ENCODE measurements around the gene SARDH. TPM values are rescaled to one million over a fixed set of nuclear protein-coding genes. Genes with fewer than 3 reads are reported as not detected.

Gene SARDH
- total RNA-seq, 1 donor from 2014 or later: 1.3 TPM

DNA sequence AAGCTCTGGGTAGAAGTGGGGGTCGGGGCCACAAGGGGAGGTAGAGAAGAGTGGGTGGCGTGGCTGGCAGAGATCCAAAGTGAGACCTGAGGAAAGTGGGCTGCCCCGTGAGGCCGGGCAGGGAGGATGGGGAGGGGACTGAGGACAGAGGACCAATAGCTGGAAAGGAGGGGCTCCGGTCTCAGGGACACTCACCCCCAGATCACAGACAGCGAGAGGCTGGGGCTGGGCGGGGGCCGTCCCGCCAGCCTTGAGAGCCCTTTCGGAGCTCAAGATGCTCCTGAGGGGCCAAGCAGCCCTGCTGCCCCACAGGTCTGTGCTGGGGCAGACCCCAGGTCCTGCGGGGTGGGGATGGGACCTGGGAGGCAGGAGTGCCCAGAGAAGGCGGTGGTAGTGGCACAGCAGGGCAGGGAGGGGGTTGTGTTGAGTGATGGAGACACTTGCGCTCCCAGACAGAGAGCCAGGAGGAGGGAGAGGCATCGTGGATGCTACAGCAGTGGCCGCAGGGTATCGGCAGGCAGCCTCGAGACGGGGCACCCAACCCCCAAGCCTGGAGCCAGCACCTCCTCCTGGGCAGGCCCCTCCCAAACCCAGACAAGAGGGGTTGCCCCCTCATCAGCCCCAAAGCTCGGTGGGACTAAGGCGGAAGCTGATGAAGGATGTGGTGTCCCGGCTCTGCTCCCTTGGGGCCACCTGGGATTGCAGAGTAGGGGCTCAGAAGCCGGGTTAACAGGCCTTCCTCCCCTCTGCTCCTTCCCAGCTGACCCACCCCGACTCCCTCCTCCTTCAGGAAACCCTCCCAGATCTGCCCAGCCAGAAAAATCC is 3.4 kb downstream of the SARDH start:
- no peaks in the 10 kb centered on the region for H3K27me3 ChIP-seq
- TF ChIP-seq, protein P1, sequence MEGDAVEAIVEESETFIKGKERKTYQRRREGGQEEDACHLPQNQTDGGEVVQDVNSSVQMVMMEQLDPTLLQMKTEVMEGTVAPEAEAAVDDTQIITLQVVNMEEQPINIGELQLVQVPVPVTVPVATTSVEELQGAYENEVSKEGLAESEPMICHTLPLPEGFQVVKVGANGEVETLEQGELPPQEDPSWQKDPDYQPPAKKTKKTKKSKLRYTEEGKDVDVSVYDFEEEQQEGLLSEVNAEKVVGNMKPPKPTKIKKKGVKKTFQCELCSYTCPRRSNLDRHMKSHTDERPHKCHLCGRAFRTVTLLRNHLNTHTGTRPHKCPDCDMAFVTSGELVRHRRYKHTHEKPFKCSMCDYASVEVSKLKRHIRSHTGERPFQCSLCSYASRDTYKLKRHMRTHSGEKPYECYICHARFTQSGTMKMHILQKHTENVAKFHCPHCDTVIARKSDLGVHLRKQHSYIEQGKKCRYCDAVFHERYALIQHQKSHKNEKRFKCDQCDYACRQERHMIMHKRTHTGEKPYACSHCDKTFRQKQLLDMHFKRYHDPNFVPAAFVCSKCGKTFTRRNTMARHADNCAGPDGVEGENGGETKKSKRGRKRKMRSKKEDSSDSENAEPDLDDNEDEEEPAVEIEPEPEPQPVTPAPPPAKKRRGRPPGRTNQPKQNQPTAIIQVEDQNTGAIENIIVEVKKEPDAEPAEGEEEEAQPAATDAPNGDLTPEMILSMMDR (IDR thresholded peaks at IDR 0.05): no peak
- intact Hi-C loops (cut with DNase I): no loop called here
- no peaks in the 10 kb centered on the region for H3K9me3 ChIP-seq
- H3K27ac ChIP-seq: no peak overlapping the region
- H3K4me3 ChIP-seq: no peak overlapping the region
- peak in 1 of 2 donors; percentile 54 for DNase-seq (ENCODE audit: low spot score in 2 of 2)
- no peaks in the 10 kb centered on the region for H3K4me1 ChIP-seq
- H3K36me3 ChIP-seq: no peaks in the 10 kb centered on the region

DNA sequence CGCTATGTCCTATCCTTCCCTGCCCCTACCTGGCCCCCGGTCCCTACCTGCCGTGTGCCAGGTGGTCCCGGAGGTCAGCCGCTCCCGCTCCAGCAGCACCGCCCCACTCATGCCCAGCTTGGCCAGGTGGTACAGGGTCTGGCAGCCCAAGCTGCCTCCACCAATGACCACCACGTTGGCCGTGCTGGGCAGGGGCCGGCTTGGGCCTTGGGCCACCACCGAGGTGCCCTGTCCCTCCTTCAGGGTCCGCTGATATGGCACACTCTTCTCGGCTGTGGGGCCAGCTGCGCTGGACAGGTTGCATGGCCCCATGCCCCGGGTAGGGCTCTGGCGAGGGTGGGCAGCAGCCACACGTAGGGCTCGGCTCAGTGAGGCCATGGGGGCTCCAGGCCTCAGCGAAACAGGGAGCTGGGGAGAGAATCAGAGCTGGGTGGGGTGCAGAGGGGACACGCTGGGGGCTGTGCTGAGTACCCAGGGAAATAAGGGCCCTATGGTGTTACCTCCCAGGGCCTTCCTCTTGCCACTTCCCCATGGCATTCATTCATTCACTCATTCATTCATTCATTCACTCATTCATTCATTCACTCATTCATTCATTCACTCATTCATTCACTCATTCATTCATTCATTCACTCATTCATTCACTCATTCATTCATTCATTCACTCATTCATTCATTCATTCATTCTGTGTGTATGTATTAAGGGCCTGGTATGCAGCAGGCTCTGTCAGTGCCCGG is 4.2 kb downstream of the SARDH start:
- TF ChIP-seq, protein P1 (IDR thresholded peaks at IDR 0.05): no peak
- Histone ChIP-seq H3K36me3 (no peaks in the 10 kb centered on the region), H3K4me3 (no peak overlapping the region), H3K4me1 (no peaks in the 10 kb centered on the region), H3K27me3 (no peaks in the 10 kb centered on the region), H3K27ac (no peak overlapping the region), H3K9me3 (no peaks in the 10 kb centered on the region)
- peak in 1 of 2 donors; percentile 60 for DNase-seq (ENCODE audit: low spot score in 2 of 2)
- intact Hi-C loops (cut with DNase I): no loop called here

DNA sequence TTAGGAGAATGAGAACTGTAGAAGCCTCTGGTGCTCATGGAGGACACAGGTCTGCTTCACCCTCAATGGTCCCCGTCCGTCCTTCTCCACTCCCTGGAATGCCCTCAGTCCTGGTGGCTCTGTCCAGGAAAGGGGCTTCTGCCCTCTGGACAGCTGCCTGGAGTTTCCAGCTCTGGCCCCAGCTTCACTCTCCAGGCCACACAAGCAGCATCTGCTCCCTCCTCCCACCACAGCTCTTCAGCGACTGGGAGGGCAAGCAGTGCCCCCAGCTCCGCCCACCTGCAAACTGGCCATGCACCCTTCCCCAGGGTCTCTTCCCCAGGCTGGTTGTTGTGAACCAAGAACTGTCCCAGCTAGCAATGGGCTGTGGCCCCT is 4.7 kb downstream of the SARDH start:
- intact Hi-C loops (cut with DNase I): no loop called here
- H3K9me3 ChIP-seq: no peaks in the 10 kb centered on the region
- TF ChIP-seq, protein P1 (IDR thresholded peaks at IDR 0.05): no peak
- H3K4me3 ChIP-seq: no peak overlapping the region
- H3K27me3 ChIP-seq: no peaks in the 10 kb centered on the region
- H3K4me1 ChIP-seq: no peaks in the 10 kb centered on the region
- H3K27ac ChIP-seq: no peak overlapping the region
- no peaks in the 10 kb centered on the region for H3K36me3 ChIP-seq
- no peak for DNase-seq (ENCODE audit: low spot score in 2 of 2)

DNA sequence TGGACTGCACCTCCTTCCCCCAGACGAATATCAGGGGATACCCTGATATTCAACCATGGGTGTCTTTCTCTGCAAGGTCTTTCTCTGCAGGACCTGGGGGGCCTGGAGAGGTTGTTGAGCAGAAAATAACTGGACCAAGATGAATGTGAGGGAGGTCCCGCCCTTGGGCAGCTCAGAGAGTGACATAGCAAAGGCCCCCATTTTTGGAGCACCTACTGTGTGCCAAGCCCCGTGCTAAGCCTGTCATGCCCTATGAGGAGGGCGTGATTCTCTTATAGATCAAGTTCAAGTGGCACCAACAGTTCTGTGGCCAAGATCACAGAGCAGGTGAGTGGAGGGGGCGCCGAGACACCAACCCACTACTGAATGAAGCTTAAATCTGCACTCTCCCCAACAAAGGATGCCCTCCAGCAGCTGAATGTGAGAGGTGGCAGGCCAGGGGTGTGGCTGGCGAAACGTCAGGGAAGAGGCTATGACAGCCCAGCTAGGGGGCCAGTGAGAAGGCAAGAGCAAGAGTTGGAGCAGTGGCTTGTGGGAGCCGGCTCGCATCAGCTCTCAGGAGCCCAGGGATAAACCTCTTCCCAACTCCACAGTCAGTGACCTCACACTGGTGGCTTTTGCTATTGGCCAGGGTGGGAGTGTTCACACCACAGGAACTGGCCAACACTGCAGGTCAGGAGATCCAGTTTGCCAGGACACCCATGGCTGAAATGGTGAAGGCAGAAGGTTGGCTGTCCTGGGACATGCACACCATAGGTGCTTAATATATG is 5.3 kb downstream of the SARDH start:
- peak in 1 of 2 donors; percentile 54 for DNase-seq (ENCODE audit: low spot score in 2 of 2)
- intact Hi-C loops (cut with DNase I): no loop called here

More for the DNA sequence above, 5.3 kb downstream of the SARDH start:
- Histone ChIP-seq H3K4me1 (no peaks in the 10 kb centered on the region), H3K9me3 (no peaks in the 10 kb centered on the region), H3K27me3 (no peaks in the 10 kb centered on the region), H3K4me3 (no peak overlapping the region), H3K36me3 (no peaks in the 10 kb centered on the region), H3K27ac (no peak overlapping the region)
- TF ChIP-seq, protein P1 (IDR thresholded peaks at IDR 0.05): no peak

Data from ascending aorta (tissue), 2 donors.